Measurements from ENCODE around the gene COL4A3. TPM values are rescaled to one million over a fixed set of nuclear protein-coding genes. Genes with fewer than 3 reads are reported as not detected.
A peak's percentile ranks its signal among the peaks of the same experiment; 100 is the strongest.
"Not testable (repeated sequence)": the region's sequence is repeated elsewhere in the genome, so short reads cannot be mapped to it uniquely, and the experiment has no call there.

COL4A3 gene
- polyA plus RNA-seq, 4 donors, result 41.9 to 64.6 (median 57.6) TPM

DNA sequence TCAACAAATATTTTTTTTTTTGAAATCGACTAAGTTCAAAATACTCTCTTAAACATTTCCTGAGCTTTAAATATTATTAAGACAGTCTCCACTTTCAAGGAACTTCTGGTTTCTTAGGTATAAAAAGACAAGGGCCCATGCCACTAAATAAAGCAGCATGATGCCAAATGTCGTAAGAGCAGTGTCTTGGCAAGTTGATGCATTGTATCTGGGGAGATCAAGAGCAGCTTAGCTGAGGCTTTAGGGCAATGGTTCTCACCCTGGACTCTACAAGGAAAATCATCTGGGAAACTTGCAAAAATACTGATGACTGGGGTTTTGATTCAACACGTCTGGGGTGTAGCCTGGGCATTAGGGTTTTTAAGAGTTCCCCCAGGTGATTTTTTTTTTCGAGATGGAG is 41.3 kb downstream of the COL4A3 start:
- DNase-seq (ENCODE audit: low read depth in 4 of 4, low spot score in 3 of 4), result no peak

DNA sequence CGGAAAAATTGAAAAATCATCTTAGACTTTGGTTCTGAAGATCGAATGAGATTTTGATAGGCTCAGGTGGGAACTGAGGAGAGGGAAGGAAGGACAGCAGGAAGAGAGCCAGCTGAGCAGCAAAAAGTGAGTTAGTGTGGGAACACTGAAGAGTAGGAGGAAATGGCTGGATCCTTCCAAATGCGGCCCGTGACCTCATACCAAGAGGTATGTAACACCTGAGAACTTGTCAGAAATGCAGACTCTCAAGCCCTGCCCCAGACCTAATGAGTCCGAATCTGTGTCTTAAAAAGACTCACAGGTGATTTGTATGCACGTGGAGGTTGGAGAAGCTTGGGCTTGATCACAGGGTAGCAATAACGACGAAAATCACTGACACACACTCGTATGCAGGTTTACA is 42.0 kb downstream of the COL4A3 start:
- DNase-seq (ENCODE audit: low read depth in 4 of 4, low spot score in 3 of 4), result no peak

GRCh38 chr2:227207573-227207972 is 43.1 kb downstream of the COL4A3 start:
- no peak for DNase-seq (ENCODE audit: low read depth in 4 of 4, low spot score in 3 of 4)

- no peak for DNase-seq (ENCODE audit: low read depth in 4 of 4, low spot score in 3 of 4)
Measured at GRCh38 chr2:227214622-227215041, 50.2 kb downstream of the COL4A3 start.

DNA sequence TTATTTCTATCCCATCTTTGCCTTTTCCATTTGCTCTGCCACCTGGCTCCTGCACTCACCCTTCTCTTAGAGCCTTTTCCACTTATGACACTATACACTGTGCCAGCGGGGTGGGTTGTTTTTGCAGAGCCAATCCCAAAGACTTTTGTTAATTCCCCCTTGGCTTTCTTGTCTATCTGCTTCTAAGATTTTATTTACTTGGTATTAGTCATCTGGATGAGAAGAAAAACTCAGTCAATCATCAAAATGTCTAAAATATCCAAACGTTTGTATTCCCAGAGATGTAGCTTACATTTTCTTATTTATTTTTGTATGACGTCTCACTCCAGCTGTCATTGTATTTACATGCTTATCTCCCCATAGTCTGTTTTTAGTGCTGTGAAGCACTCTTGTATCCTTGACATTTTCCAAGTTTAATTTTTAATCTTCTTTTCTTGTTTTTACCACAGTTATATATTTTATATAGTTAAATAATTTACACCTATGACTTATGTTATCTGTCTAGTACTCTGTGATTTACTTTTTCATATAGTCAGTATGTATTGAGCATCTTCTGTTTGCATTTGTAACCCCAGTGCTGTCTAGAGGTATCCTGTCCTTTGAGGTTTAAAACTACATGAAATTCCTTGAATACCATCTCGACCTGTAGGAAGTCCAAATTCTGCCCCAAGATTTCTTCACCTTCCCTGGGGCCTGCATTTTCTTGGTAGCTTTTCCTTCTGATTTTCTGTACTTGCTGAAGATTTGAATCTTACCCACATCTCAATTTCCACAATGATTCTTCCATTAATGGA is 55.1 kb downstream of the COL4A3 start:
- DNase-seq (ENCODE audit: low read depth in 4 of 4, low spot score in 3 of 4), result no peak

- DNase-seq (ENCODE audit: low read depth in 4 of 4, low spot score in 3 of 4), result no peak
Measured at GRCh38 chr2:227221120-227221519, 56.7 kb downstream of the COL4A3 start.

GRCh38 chr2:227222292-227222691 is 57.9 kb downstream of the COL4A3 start:
- no peak for DNase-seq (ENCODE audit: low read depth in 4 of 4, low spot score in 3 of 4)

- not testable (repeated sequence) for DNase-seq (ENCODE audit: low read depth in 4 of 4, low spot score in 3 of 4)
Measured at GRCh38 chr2:227225641-227226040, 61.2 kb downstream of the COL4A3 start.

DNA sequence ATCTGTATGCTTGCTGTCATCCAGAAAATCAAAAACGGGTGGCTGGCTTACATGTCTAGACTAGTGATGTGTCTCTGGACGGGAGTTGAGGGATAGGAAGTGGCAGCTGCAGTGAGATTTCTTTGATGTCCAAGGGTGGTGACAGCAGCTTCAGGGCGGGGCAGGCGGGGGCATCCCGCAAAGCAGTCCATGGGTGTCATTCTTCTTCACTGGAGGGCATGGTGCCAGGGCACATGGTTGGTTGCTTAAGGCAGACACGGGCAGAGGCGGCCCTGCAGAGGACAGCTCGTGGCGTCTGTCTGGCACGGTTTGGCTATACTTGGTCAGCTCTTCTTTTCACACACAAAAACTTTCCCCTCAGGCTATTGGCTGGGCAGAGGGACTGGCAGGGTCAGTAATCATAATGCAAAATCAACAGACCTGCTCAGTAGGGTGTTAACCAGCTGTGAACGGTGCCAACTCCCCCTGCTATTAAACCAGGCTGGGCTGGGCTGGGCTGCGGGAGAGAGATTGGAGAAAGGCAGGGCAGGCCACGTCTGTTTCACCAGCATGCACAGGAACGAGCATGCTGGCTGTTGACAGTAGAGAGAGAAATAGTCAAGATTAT is 63.7 kb downstream of the COL4A3 start:
- DNase-seq (ENCODE audit: low read depth in 4 of 4, low spot score in 3 of 4), result peak in 3 of 4 donors; percentile 16 to 28 (median 26)

DNA sequence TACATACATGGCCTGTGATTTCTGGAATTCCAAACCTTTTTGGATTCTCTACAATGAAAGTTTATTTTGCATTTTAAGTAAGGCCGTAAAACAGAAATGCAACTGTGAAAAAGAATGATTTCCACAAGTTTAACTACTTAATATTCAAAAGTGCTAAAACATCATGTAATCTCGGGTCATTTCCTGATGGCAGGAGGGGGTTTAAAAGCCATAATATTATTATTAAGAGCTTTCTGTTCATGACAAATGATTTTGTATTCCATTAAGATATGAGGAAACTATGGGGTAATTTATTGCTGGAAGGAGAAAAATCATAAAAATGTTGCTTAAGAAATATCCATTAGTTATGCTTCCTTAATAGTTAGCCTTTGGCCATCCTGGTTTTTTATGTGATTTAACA is 65.7 kb downstream of the COL4A3 start:
- DNase-seq (ENCODE audit: low read depth in 4 of 4, low spot score in 3 of 4), result no peak

DNA sequence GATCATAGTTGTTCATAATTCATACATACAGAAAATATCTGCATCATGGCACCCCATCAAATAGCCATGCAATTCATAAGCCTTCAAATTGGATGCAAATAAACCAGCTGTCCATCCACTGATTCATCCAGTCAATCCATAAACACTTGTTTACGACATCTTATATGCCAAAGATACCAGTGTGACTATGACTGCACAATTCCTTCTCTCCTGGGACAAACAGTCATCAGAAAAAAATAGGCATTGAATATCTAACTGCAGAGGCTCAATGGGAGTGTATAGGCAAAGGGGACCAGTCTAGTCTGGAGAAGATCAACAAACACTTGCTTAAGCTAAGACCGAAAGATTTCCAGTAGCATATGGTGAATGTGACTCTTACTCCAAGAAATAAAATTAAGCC is 70.0 kb downstream of the COL4A3 start:
- no peak for DNase-seq (ENCODE audit: low read depth in 4 of 4, low spot score in 3 of 4)

GRCh38 chr2:227237786-227238185 is 73.4 kb downstream of the COL4A3 start:
- no peak for DNase-seq (ENCODE audit: low read depth in 4 of 4, low spot score in 3 of 4)

DNA sequence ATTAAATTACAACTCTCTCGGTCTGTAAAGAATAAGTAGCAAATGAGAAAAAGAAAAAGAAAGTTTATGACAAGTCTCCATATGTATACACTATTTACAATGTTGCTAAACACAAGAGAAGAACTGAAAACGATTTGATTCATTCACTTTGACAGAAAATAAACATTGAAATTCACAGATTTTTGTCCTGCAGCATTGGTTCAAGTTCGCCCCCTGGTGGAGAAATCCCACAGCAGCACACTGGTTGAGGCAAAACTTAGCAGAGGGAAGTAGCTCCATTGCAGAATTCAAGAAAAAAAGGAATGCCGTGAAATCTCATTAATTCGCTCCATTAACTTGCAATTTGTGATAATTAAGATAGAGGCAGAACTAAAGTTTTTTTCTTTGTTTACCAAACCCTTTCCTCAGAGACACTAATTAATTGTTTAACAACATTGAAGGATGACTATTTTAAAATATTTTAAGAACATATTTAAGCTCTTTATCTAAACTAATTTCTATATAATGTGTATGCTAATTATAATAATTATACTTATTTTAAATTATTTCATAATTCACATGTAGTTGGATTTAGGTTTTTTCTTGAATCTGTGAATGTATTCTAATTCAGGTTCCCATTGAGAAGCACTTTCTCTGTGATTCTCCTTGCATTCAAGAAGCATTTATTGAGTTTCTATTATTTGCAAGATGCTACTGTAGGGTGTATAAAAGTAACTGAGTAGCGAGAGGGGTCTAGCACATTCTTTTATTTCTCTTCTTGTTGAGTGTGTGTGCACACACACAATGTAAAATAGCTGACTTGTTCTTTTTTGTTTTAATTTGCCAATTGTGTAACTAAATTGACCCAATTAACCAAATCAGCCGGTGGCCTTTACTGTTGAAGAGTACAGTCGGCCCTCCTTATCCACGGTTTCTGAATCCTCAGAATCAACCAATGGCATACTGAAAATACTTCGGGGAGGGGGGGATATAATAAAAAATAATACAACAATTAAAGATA is 74.1 kb downstream of the COL4A3 start:
- DNase-seq (ENCODE audit: low read depth in 4 of 4, low spot score in 3 of 4), result peak; percentile 55 to 61 (median 60)

GRCh38 chr2:227241005-227241404 is 76.6 kb downstream of the COL4A3 start:
- no peak for DNase-seq (ENCODE audit: low read depth in 4 of 4, low spot score in 3 of 4)

DNA sequence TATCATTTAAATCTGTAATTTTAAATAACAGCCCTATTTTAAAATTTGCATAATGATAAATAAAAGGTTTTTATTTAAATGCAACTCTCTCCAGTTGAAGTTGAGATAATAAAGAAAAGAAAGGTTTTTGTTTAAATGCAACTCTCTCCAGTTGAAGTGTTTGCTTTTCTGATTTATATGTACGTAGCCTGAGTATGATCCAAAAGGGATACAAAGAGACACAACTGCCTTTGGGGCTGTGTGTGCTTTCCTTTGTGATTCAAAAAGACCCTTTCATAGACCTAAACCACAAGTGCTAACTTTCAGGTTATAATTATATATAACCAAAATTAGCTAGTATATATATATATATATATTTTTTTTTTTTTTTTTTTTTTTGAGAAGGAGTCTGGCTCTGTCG is 84.5 kb downstream of the COL4A3 start:
- DNase-seq (ENCODE audit: low read depth in 4 of 4, low spot score in 3 of 4), result no peak

- no peak for DNase-seq (ENCODE audit: low read depth in 4 of 4, low spot score in 3 of 4)
Measured at GRCh38 chr2:227252831-227253230, 88.4 kb downstream of the COL4A3 start.

DNA sequence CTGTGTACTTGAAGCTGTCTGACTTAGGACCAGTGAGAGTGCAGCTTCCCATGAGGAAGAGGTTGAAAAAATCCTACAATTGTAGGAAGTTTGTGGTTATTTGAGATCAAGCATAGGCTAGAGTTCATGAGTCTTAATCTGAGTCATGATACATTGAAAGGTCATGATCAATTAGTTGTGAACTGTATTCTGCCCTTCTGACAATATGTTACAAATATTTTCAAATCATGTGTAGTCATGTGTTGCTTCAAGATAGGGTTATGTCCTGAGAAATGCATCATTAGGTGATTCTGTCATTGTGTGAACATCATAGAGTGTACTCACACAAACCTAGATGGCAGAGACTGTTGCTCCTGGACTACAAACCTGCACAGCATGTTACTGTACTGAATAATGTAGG is 92.2 kb downstream of the COL4A3 start:
- DNase-seq (ENCODE audit: low read depth in 4 of 4, low spot score in 3 of 4), result no peak

DNA sequence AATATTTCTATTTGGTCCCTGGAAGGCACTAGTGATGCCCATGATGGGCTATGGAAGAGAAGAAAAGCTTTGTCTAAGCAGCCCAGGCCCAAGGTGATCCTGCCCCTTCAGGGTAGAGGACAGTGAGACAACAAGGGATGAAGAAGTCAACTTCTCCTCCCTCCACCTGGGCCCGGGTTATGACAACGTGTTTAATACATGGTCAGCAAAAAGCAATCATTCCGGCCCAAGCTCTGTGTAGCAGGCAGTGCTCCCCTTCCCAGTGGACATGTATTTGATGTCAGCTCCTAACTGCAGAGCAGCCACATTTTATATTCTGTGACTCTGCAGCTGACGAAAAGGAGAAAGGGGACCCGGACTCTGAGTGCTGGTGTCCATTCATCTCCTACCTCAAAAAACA is 93.4 kb downstream of the COL4A3 start:
- DNase-seq (ENCODE audit: low read depth in 4 of 4, low spot score in 3 of 4), result no peak

DNA sequence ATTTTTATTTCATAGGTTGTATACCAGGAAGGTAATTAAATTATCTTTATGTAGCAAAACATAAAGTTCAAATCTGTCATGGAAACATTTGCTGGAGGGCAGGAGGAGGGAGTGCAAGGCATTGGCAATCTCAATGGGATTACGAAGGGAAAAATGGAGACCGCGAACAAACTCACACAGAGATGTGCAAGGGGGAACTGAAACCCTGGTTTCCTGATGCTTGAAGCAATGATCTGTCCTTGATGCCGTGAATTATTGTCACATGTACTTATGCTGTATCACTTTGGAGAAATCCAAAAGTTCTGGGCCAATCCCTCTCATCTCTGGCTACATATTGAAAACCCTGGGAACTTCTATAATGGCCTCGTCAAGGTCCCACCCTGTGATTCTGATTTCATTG is 95.6 kb downstream of the COL4A3 start:
- no peak for DNase-seq (ENCODE audit: low read depth in 4 of 4, low spot score in 3 of 4)

DNA sequence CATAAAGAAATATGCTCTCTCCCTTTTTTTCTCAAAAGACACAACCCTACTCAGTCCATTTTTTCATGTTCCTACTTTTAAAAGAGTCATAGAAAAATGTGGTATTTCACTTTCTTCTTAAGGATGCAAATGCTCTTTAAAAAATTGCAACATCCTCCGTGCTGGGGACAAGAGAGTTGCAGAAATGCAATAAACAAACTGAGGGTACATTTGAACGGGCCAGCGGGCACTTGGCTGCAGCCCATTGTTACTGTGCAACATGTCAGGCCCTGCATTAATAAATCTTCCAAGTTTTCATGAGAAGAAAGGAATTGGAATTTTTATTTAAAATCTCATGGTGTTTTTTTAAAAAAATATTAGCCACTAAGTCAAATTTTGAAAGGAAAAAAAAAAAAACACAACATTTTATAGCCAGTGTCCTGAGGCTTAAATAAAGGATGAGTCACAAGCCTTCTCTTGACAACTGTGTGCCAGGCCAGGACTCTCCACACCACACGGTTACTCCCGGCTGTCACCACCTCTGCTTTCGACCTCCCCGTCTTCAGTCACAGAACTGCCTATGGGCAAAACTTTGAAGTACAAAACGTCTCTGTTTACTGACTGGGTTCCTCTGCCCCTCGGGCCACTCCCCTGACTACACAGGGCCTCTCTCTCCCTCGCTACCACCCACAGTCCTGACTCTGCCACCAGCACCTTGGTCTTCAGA is 103.1 kb downstream of the COL4A3 start:
- DNase-seq (ENCODE audit: low read depth in 4 of 4, low spot score in 3 of 4), result no peak

All from right renal pelvis (tissue), 4 donors.